CD4-positive, CD25-positive, alpha-beta regulatory T cell (primary cell): ENCODE data around the gene PPIL1. TPM values are rescaled to one million over a fixed set of nuclear protein-coding genes. Genes with fewer than 3 reads are reported as not detected.

Experiments used
- ATAC-seq, 2 donors: fragments of 150-1000 bp; cut with Tn5 transposase; one replicate each; pipeline ENCODE4 v1.10.0; 2021; ENCODE audit warnings: low read depth in 2 of 2, moderate number of reproducible peaks in 2 of 2, moderate library complexity in 1 of 2
- DNase-seq, 3 donors: peaks; one replicate each; pipeline versions ENCODE4 v3.0.0 to v3.0.0-alpha.2; 2012 to 2022; ENCODE audit warnings: mixed read lengths in 1 of 3
- H3K27ac ChIP-seq: one replicate; pipeline ENCODE4 v1.7.0; 2013; ENCODE audit warnings: mild to moderate bottlenecking, low read length; ENCODE audit not compliant: insufficient read depth, poor library complexity, severe bottlenecking
- H3K27me3 ChIP-seq: one replicate; pipeline ENCODE4 v1.7.0; 2013; ENCODE audit warnings: low read length; ENCODE audit not compliant: control insufficient read depth, insufficient read depth
- H3K36me3 ChIP-seq: one replicate; pipeline ENCODE4 v1.7.0; 2013; ENCODE audit warnings: mild to moderate bottlenecking, low read length, moderate library complexity; ENCODE audit not compliant: control insufficient read depth, insufficient read depth
- H3K4me1 ChIP-seq: 2 replicates; pipeline ENCODE4 v1.7.0; 2013; ENCODE audit warnings: mild to moderate bottlenecking, low read length; ENCODE audit not compliant: insufficient read depth, control insufficient read depth, poor library complexity, severe bottlenecking
- H3K4me3 ChIP-seq: one replicate; pipeline ENCODE4 v1.7.0; 2013; ENCODE audit warnings: low read depth, mild to moderate bottlenecking, low read length, moderate library complexity
- H3K9me3 ChIP-seq, 2 experiments: 1 replicate in 1 of 2; 2 replicates in 1 of 2; pipeline ENCODE4 v1.7.0; 2013; ENCODE audit warnings: low read length in 2 of 2, mild to moderate bottlenecking in 1 of 2, moderate library complexity in 1 of 2; ENCODE audit not compliant: control insufficient read depth in 2 of 2
- H3K27ac Mint-ChIP-seq, 3 donors: one replicate each; pipeline ENCODE4 v1.8.0; 2020 to 2022; ENCODE audit warnings: mild to moderate bottlenecking in 3 of 3, mixed read lengths in 3 of 3, moderate library complexity in 2 of 3
- H3K27me3 Mint-ChIP-seq: one replicate; pipeline ENCODE4 v1.8.0; 2022; ENCODE audit warnings: mild to moderate bottlenecking, mixed read lengths
- H3K36me3 Mint-ChIP-seq: one replicate; pipeline ENCODE4 v1.8.0; 2020; ENCODE audit warnings: mixed read lengths
- H3K4me1 Mint-ChIP-seq, 4 donors: one replicate each; pipeline ENCODE4 v1.8.0; 2020 to 2022; ENCODE audit warnings: mixed read lengths in 4 of 4, mild to moderate bottlenecking in 1 of 4
- H3K4me3 Mint-ChIP-seq, 4 donors: one replicate each; pipeline ENCODE4 v1.8.0; 2020 to 2022; ENCODE audit warnings: mild to moderate bottlenecking in 4 of 4, mixed read lengths in 4 of 4, moderate library complexity in 3 of 4
- H3K9me3 Mint-ChIP-seq, 7 donors: one replicate each; pipeline ENCODE4 v1.8.0; 2020 to 2022; ENCODE audit warnings: mixed read lengths in 7 of 7, mild to moderate bottlenecking in 3 of 7, moderate library complexity in 2 of 7
- polyA plus RNA-seq, 4 donors: library from polyadenylated mRNA; unstranded; fragments of 300-500 nt; fragmentation: Illumina TruSeq; gene quantifications; one replicate each; pipeline ENCODE4 v1.2.3, GENCODE V29; 2021
- total RNA-seq: library from RNA; stranded (reverse); gene quantifications from one replicate; pipeline ENCODE4 v1.2.3, GENCODE V29; 2022

The PPIL1 gene
- total and polyA plus RNA-seq, 5 donors from 2014 or later, result 6.1 to 31.0 (median 23.8) TPM

DNA sequence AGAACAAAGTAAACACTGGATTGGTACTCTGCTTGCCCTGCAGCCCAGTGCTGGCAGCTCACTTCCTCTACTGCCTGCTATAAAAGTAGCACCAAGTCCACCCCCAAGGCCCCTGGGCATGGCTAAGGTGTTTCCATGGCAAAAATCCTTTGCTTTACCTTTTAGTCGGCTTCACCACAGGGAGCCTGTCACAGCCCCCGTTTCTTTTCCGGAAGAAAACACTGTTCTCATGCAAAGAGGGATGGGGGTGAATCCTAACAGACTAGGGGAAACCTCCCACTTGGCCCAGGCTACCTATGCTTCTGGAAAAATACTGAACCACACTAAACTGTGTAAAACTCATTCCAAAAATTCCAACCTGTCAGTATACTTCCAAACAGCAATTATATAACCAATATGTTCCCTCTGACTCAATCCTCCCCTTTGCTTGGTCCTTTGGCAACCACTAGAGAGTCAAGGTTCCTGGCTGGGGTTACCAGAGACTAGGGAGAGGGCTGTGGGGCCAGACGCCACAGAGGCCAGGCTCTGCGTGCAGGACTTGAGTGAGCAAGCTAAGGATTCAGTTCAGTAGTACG lies 16.1 kb downstream of the PPIL1 start:
- no peak for ATAC-seq
- Histone ChIP-seq H3K4me3 (no peak overlapping the region), H3K27me3 (no peaks in the 10 kb centered on the region), H3K9me3 (no peaks in the 10 kb centered on the region), H3K27ac (no peak overlapping the region), H3K36me3 (peaks cover 44% of the 10 kb centered on the region), H3K4me1 (no peaks in the 10 kb centered on the region)
- Mint-ChIP-seq H3K27me3 (no peaks in the 10 kb centered on the region), H3K4me1 (peaks cover 10 to 16% (median 13%) of the 10 kb centered on the region in 4 donors), H3K27ac (peak overlapping the region in 1 of 3 donors; percentile 45), H3K36me3 (peaks cover 42% of the 10 kb centered on the region), H3K4me3 (no peak overlapping the region), H3K9me3 (peaks cover 0 to 3% (median 0%) of the 10 kb centered on the region in 7 donors)
- no peak for DNase-seq

DNA sequence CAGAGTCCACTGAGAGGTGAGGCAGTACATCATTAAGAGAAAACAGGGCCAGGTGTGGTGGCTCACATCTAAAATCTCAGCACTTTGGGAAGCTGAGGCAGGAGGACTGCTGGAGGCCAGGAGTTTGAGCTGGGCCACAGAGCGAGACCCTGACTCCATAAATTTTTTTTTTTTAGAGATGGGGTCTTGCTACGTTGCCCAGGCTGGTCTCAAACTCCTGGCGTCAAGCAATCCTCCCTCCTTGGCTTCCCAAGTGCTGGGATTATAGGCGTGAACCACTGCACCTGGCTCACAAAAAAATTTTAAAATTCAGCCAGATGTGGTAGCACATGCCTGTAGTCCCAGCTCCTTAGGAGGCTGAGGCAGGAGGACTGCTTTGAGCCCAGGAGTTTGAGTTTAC lies 17.3 kb downstream of the PPIL1 start:
- Mint-ChIP-seq H3K36me3 (peaks cover 41% of the 10 kb centered on the region), H3K4me3 (no peak overlapping the region), H3K27me3 (no peaks in the 10 kb centered on the region), H3K27ac (no peak overlapping the region), H3K4me1 (peaks cover 6 to 12% (median 7%) of the 10 kb centered on the region in 4 donors), H3K9me3 (peaks cover 0 to 6% (median 0%) of the 10 kb centered on the region in 7 donors)
- H3K27me3 ChIP-seq, result no peaks in the 10 kb centered on the region
- no peaks in the 10 kb centered on the region for H3K4me1 ChIP-seq
- H3K4me3 ChIP-seq, result no peak overlapping the region
- ATAC-seq (no peak), DNase-seq (no peak)
- H3K36me3 ChIP-seq, result peaks cover 42% of the 10 kb centered on the region
- H3K27ac ChIP-seq, result no peak overlapping the region
- H3K9me3 ChIP-seq, result no peaks in the 10 kb centered on the region

DNA sequence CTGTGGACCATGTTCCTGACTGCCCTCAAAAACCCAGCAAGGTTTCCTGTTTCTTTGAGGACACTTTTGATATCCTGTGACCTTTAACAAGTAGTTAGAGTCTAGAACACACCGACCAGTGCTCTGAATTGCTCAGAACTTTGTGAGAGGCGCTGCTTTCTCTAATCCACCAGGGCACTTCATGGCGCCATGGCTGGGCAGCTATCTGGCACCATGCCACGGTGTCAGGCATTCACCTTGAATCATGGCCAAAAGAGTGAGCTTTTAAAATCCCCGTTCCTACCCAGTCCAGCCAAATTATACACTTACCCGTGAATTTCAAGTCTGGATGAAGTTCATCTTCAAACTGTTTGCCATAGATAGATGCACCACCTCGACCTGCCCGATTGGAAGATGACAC lies 18.3 kb downstream of the PPIL1 start:
- Histone ChIP-seq H3K36me3 (peaks cover 41% of the 10 kb centered on the region), H3K27ac (no peak overlapping the region), H3K4me3 (no peak overlapping the region), H3K27me3 (no peaks in the 10 kb centered on the region), H3K4me1 (no peaks in the 10 kb centered on the region), H3K9me3 (peaks cover 0 to 3% of the 10 kb centered on the region in 2 experiments)
- H3K4me3 Mint-ChIP-seq, result no peak overlapping the region
- H3K27ac Mint-ChIP-seq, result peak overlapping the region in 1 of 3 donors; percentile 26
- ATAC-seq (no peak), DNase-seq (no peak)
- H3K9me3 Mint-ChIP-seq, result peaks cover 0 to 6% (median 0%) of the 10 kb centered on the region in 7 donors
- H3K36me3 Mint-ChIP-seq, result peaks cover 39% of the 10 kb centered on the region
- H3K27me3 Mint-ChIP-seq, result no peaks in the 10 kb centered on the region
- peaks cover 5 to 12% (median 7%) of the 10 kb centered on the region in 4 donors for H3K4me1 Mint-ChIP-seq

DNA sequence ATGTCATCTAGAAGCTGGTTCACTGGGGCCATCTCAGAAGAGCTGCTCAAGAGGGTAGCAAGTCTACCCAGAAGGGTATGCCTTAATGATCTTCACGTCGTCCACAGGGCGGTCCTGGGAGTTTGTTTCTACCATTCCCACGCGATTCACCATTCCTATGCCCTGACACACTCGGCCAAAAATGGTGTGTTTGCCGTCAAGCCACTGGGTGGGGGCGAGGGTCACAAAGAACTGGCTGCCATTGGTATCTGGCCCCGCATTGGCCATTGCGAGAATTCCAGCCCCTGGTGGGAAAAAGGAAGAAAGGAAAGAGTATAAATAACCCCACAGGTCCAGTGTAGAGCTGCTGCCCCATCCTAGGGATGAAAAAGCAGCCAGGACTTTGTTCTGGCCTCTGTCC lies 18.9 kb downstream of the PPIL1 start:
- Mint-ChIP-seq H3K27ac (no peak overlapping the region), H3K4me3 (no peak overlapping the region), H3K36me3 (peaks cover 39% of the 10 kb centered on the region), H3K4me1 (peaks cover 3 to 9% (median 6%) of the 10 kb centered on the region in 4 donors), H3K9me3 (peaks cover 0 to 6% (median under 1%) of the 10 kb centered on the region in 7 donors), H3K27me3 (no peaks in the 10 kb centered on the region)
- Histone ChIP-seq H3K9me3 (peaks cover under 1 to 8% of the 10 kb centered on the region in 2 experiments), H3K27me3 (no peaks in the 10 kb centered on the region), H3K4me1 (no peaks in the 10 kb centered on the region), H3K4me3 (no peak overlapping the region), H3K36me3 (peaks cover 41% of the 10 kb centered on the region), H3K27ac (no peak overlapping the region)
- ATAC-seq, result no peak
- DNase-seq, result no peak

DNA sequence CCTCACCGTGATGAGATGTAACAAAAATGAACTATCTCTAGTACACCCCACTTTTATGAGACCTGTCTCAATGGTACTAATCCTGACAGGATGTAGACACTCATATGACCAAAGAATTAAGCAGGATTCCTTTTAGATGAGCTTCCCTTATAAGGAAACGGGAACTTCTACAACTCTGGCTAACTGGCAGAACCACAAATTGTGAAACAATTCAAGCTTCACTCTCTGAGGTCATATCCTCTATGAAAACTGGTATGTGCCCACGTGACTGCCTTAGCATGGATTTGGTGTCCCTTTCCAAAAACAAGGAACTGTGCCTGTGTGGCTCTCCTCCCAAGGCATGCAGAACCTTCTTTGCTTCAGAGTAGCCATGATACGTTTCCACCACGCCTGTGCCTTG lies 21.3 kb downstream of the PPIL1 start:
- Histone ChIP-seq H3K27ac (no peak overlapping the region), H3K36me3 (peaks cover 41% of the 10 kb centered on the region), H3K4me3 (no peak overlapping the region), H3K27me3 (no peaks in the 10 kb centered on the region), H3K9me3 (peaks cover 10 to 18% of the 10 kb centered on the region in 2 experiments), H3K4me1 (no peaks in the 10 kb centered on the region)
- Mint-ChIP-seq H3K4me3 (no peak overlapping the region), H3K9me3 (peaks cover 0 to 10% (median 2%) of the 10 kb centered on the region in 7 donors), H3K36me3 (peaks cover 36% of the 10 kb centered on the region), H3K4me1 (peaks cover 0 to 2% (median 1%) of the 10 kb centered on the region in 4 donors), H3K27ac (peak overlapping the region in 1 of 3 donors; percentile 5), H3K27me3 (no peaks in the 10 kb centered on the region)
- ATAC-seq (no peak), DNase-seq (no peak)

DNA sequence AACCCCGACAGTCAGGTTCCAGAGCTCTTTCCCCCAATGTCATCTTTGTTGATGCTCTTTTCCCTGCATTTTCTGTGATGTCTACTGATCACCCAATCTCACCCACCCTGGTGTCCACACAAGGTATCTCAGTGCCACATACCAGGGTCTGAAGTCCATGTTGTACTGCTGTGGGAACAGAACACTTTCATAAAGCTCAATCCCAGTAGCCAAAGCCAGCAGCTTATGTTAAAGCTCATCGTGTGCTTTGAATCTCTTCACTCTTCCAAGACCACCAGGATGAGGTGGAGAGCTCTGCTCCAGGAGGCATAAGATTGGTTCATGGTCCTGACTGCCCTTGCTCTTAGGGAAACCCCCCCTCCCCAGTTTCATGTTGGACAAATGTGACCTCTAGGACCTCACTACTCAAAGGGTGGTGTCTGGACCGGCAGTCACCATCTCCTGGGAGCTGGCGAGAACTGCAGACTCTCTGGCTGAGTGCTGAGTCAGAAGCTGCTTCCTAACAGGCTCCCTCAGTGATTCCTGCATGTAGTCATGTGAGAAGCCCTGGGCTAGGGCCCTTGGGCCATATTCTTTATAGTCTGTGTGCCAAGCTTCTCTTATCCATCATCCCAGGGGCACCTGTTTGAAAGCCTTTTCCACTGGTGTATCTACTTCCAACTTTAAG lies 22.0 kb downstream of the PPIL1 start:
- Histone ChIP-seq H3K4me1 (no peaks in the 10 kb centered on the region), H3K27me3 (no peaks in the 10 kb centered on the region), H3K9me3 (peaks cover 10 to 18% of the 10 kb centered on the region in 2 experiments), H3K36me3 (peaks cover 41% of the 10 kb centered on the region), H3K27ac (no peak overlapping the region), H3K4me3 (no peak overlapping the region)
- H3K4me1 Mint-ChIP-seq, result peaks cover 0 to 2% (median under 1%) of the 10 kb centered on the region in 4 donors
- DNase-seq (no peak), ATAC-seq (no peak)
- H3K27ac Mint-ChIP-seq, result no peak overlapping the region
- H3K4me3 Mint-ChIP-seq, result no peak overlapping the region
- H3K9me3 Mint-ChIP-seq, result peaks cover 0 to 10% (median 2%) of the 10 kb centered on the region in 7 donors
- H3K27me3 Mint-ChIP-seq, result no peaks in the 10 kb centered on the region
- H3K36me3 Mint-ChIP-seq, result peaks cover 36% of the 10 kb centered on the region

DNA sequence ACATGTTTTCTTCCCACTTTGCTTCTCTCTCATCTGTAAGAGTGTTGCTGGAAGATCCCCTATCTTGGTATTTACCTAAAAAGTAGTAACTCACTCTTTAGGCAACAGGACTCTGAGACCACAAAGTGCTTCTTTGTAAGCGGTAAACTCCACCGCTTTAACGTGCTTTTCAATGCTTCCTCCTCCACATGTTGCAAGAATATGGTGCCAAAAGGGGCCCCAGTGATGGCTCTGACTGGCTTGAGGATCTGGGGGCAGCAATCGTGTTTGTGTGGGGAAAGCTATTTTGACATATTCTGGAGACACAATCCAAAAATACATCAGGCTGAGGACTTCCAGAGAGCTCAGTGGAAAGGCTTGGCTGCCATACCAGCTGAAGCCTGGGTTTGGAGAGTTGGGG lies 23.0 kb downstream of the PPIL1 start:
- no peak overlapping the region for H3K4me3 ChIP-seq
- H3K36me3 ChIP-seq, result peaks cover 37% of the 10 kb centered on the region
- peaks cover 10 to 18% of the 10 kb centered on the region in 2 experiments for H3K9me3 ChIP-seq
- no peaks in the 10 kb centered on the region for H3K4me1 ChIP-seq
- Mint-ChIP-seq H3K27me3 (no peaks in the 10 kb centered on the region), H3K9me3 (peaks cover 0 to 10% (median 2%) of the 10 kb centered on the region in 7 donors), H3K36me3 (peaks cover 30% of the 10 kb centered on the region), H3K4me3 (no peak overlapping the region), H3K4me1 (peaks cover 0 to 2% (median under 1%) of the 10 kb centered on the region in 4 donors), H3K27ac (no peak overlapping the region)
- DNase-seq (no peak), ATAC-seq (no peak)
- no peak overlapping the region for H3K27ac ChIP-seq
- H3K27me3 ChIP-seq, result no peaks in the 10 kb centered on the region
